ENCODE results near the gene BAK1.

- TF ChIP-seq TAF1 (IDR thresholded peaks at IDR 0.05; ENCODE audit: low read depth) (no peak), REST (IDR thresholded peaks at IDR 0.05; ENCODE audit: low read depth) (no peak), RAD21 (IDR thresholded peaks at IDR 0.05; ENCODE audit: low read depth) (no peak)
- TF ChIP-seq, protein P1, sequence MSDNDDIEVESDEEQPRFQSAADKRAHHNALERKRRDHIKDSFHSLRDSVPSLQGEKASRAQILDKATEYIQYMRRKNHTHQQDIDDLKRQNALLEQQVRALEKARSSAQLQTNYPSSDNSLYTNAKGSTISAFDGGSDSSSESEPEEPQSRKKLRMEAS (IDR thresholded peaks at IDR 0.05), result no peak
Observed at GRCh38 chr6:33606642-33607041, 26.6 kb upstream of the BAK1 start.

Measured in Ishikawa (cell line).